HG03565 (cell line): Measurements from ENCODE around the gene SEMA3C.

Source experiments
- ATAC-seq: cut with Tn5 transposase; IDR thresholded peaks from one replicate; pipeline ENCODE4 v1.9.1; 2021; ENCODE audit warnings: mild to moderate bottlenecking, moderate library complexity; ENCODE audit not compliant: unreplicated experiment

SEMA3C gene

DNA sequence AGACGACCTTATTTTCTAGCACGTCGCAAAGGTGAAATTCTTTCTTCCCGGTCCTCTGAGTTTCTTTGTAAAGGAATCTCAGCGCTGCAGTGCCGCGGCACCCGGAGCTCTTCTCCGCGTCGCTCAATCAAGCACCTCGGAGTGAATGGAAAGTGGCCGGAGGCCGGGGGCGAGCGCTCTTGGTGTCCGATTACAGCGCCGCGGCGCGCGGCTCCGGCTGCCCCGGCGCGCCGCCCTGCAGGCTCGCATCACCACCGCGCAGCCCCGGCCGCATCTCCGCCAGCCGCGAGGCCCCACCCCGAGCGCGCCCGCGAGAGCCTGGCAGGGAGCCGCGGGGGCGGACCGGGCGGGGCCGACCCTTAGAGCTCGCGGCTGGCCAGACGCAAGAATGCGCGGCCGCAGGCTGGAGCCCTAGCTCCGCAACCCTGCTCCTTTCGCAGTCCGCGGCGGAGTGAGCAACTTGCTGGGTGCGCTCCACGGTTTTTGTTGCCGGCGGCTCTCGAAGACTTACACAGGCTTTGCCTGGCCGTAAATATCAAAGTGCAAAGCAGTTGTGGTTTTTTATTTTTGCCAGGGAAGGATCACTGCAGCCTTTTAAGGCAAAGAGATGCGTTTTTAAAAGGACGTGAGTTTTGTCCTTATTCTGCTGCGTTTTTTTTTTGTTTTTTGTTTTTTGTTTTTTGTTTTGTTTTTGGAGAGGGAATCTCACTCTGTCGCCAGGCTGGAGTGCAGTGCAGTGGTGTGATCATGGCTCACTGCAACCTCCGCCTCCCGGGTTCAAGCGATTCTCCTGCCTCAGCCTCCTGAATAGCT is at the start of gene SEMA3C:
SEMA3C (minus strand) TSS at position 143 of the 813 bp plus-strand sequence. CDS start 2,270 bp downstream, outside the sequence.
- peak; percentile 64 for ATAC-seq

DNA sequence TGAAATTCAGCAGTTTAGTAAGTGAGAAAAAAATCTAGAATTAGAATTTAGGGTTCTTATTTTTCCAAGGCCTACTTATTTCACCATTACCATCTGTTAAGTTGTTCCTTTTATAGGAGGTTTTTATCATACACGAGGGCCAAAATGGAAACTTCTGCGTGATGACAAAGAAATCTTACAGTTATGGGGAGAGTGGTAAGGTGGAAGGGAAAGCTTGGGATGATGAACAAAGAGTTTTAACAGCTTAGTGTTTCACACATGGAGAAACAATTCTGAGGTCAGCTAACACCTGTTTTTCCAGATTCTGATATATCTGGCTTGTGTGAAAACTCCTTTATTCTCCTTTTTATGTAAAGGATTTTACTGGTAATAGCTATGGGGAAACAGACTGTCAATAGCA is 49.8 kb upstream of the SEMA3C start:
- ATAC-seq, result no peak

DNA sequence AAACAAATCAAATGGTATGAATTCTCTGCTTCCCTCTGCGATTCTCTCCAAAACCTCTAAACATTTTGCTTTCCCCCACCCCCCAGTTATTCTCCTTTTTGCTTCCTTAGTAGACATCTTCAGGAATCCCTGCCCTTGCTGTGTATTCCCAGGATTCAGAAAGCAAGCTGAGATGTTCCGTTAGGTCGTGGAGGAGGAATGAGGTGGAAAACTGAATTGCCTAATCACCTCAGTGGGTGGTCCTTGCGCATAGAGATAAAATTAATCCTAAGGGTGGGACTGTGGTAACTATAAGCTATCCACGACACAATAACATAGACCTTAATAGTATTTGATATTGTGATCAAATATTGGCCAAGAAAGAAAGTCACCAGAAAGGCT is 49.1 kb upstream of the SEMA3C start:
- no peak for ATAC-seq

DNA sequence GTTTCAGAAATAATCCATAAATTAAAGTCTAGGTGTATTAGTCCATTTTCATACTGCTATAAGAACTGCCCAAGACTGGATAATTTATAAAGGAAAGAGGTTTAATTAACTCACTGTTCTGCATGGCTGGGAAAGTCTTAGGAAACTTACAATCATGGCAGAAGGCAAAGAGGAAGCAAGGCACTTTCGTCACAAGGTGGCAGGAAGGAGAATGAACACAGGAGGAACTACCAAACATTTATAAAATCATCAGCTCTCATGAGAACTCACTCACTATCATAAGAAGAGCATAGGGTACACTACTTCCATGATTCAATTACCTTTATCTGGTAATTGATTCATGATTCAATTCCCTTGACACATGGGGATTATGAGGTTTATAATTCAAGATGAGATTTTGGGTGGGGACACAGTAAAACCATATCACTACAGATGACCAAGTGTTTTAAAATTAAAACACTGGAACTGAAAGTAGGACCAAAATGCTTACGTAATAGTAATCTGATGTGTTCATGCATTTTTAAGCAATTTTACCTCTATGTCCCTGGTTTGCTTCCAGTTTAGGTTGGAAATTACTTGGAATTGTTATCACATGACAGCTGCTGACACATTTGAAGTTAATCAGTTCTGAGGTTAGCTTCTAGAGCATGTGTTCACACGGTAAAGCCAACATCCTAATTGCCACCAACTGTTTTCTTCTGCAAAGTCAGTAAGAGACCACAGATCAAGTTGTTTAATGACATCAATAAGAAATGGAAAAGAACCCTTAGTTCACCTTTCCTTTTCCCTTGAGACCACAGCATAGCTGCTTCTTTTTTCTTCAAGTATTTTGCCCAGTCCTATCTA is 48.4 kb upstream of the SEMA3C start:
- no peak for ATAC-seq

DNA sequence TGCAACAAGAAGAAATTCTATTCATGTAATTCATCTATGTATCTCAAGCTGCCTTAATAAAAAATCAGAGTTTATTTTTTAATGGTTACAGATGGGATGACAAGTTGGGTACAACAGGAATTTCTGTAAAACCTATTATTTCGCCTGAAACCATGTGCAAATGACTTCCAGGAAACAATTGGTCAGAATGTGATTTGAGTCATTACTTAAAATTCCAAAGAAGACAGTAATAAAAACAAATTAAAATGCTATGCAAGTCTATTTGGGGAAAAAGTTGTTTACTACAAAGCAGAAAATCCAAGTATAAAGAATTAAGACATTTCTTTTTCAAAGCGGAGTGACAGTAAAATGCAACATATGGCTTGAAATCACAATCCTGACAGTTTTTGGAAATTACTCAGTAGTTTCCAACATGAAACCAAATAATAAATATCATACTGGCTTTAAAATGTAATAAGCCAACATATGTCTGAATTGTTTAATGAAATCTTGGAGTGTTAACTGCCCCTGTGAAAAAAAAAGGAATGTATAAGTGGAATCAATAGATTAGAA is 41.5 kb upstream of the SEMA3C start:
- ATAC-seq, result no peak

DNA sequence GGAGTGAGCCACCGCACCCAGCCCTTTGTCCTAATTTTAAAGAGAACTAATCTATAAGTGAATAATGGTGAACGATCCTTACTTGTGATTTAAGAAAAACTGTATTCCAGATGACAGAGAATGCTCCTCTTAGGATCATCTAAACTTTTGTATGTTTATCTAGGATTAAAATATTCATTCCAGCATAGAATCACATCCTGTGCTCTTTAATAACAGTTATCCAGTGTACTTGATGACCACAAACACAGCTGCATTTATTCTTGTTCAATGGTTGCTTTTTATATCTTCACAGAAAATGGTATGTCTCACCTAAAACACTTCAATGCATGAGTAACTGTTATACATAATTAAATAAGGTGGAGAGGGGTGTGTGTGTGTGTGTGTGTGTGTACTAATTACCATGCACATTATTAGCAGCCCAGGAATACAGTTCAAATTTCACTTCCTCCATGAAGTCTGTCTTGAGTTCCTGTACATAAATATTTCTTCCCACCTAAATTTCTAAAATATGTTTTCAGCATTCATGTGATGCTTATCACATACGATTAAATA is 38.5 kb upstream of the SEMA3C start:
- ATAC-seq, result no peak

DNA sequence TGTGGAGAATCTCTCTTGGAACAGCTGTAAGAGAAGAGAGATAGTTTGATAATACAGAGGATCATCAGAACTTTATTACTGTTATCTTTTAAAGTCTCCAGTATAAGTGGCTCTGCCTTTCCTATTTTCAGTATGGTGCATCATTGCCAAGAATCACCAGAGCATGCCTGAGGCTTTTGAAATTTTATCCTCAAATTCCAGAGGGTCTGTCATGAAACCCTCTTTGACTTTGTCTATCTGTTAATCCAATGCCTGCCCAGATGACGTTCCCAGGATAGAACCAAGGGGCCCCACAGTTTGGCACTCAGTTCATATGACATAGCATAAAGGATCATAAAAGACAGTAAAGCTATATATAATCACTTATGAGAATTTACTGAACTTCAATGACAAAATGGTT is 35.3 kb upstream of the SEMA3C start:
- no peak for ATAC-seq

DNA sequence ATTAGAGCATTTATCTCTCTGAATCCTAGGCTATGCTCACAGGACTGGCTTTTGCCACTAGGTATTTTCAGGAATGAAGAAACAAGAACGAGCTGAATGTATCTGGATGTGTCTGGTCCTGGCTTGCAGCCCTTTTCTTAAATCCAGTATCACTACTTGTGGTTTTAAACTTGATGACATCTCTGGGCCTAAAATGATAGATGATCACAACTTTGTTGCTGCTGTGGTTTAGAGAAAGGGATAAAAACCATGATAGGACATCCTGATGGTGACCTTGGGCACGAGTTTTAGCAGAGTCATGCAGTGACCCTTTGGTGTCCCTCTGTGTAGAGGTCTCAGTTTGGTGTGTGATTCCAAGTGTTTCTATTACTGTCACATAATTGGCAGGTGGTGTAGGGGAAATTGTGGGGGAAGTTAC is 31.7 kb upstream of the SEMA3C start:
- ATAC-seq, result no peak

DNA sequence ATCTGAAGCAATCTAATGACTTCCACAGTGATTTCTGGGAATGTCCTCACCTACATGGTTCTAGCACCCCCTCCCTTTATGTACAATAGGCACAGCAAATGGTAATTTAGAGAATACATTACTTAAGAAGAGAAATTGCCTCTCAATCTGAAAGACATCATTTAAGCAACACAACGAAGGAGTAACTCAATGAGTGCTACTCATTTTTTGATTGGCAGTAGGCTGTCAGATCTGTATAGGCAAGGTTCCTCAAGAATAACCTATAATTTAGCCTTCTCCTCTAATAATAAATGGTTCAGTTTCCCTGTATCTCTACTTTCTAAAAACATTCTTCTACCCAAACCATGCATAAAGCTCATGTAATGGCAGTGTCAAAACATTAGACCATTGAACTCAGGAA is 30.6 kb upstream of the SEMA3C start:
- ATAC-seq, result no peak

DNA sequence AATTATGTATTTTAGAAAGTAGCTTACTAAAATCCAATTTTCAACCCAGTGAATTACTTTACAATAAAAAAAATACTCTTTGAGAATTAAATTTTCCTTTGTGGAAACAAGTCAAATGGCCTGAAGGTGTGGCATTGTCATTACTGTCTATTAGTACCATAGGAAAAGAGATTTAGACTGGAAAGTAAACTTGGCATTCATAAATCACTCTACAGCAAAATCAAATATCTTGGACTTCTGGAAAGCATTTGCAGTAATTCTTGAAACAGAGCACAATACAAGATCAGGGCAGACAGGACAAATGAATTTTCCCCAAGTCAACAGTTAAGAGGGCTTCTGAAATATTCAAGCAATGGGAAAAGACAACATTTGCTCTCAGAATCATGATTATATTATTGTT is 28.0 kb upstream of the SEMA3C start:
- ATAC-seq, result no peak

DNA sequence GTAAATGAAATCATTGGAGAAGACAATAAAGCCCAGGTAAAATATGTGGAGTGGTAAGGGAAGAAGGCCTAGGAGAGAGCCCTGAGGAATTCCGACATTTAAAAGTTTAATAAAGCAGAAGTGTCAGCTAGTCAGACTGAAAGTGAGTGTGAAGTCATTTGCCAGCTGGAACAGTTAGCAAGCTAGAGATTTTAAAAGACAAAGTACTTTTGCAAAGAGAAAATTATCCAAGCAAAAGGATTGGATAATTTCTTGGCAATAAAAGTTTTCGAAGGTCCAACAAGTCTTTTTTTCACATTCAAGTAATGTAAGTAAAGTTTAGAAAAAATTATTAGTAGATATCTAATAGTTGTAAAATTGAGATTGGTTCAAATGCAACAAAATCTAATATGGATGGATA is 27.1 kb upstream of the SEMA3C start:
- ATAC-seq, result no peak

DNA sequence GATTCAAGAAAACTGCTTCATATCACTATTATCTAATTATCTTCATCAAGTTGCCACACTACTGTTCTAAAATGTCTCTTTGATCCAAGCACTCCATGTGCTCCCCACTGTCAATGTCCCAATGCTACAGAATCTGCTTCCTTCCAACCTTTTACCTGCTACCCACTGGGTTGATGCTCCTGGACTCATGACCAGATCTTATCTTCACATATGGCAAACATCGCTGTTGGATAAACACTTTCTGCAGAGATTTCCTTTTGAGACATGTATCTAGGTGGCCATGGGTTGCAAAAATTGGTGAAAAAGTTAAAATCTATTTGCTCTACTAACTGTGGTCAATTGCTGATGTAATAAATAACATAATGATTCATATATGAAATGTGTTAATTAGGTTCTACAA is 24.5 kb upstream of the SEMA3C start:
- no peak for ATAC-seq

DNA sequence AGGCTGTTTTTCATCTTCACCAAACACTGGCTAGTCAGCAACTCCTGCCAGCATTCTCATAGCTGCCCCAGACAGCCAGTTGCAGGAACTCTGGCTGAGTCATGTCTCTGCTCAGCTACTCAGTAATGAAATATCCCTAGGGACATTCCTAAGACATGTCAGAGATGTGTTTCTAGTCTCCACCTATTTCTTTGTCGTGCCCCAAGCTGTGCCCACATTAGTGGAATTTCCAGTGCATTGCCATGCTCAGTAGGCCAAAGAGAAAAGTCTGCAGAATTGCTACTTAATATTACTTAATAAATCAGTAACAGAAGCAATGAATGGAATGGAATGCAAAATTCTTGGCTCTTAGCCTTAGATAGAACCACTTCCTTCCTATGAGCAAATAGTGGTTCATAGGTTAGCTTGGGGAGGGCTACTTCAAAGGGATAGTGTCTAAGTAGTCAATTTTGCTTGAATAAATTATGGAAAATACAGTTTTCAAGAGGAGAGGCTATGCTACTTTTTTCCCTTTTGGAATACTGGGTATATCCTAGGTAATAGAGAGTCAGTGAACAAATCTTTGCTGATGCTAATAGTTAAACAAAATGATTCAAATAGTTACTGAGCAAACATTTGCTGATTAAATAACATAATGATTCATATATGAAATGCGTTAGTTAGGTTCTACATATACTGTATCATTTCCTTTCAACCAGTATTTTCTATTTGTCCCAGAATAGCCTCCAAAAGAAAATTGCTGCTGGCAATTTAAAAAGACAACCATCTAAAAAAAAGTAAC is 23.6 kb upstream of the SEMA3C start:
- no peak for ATAC-seq

DNA sequence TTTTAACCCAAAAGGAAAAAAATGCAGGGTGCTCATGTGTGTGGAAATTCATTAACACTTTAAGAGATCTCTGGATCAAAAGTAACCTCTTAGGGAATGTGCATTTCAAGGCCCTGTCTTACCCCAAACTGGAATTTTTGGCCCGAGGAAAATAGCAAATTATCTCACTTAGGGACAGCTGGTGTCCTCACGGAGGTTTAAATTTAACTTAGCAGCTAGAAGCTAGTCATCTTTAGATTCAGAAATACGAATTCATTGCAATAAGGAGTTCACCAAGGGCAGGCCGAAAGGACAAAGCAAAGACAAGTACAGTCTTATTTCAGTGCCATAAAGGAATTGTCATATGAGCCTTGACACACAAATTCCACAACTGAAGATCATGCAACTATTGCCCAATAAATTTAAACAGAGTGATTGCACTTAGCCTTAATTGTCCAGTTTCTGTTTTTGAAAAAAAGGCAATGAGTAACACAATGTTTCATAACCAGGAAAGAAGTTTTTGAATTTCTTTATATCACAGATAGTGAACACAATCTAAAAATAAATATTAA is 22.4 kb upstream of the SEMA3C start:
- ATAC-seq, result no peak

DNA sequence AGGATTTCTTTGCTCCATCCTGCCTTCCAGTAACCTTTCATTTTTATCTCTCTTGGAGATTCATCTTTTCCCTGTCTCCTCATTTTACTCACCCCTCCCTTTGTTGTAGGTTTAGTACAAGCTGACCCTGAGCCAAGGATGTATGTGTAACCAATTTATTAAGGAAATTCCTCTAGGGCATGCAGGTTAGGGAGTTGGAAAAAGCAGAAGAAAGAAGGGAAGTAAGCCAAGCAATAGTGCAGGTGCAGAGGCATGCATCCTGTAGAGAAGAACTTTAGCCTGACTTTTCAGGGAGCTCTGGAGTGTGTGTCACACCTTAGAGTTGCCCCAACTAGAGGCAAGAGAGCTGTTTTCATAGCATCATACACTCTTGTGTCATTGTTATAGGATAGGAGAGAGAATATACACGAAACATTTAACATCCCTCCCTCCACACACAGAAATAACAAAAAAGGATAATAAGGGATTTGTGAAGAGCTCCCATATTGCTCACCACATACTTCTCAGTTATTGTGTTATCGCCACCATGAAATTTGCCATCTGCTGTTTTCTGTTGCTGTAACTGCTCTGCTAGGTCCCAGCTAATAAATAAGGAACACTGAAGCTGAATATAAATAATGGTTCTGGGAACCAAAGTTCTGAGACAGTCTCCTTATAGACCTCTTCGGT is 21.8 kb upstream of the SEMA3C start:
- ATAC-seq, result no peak

DNA sequence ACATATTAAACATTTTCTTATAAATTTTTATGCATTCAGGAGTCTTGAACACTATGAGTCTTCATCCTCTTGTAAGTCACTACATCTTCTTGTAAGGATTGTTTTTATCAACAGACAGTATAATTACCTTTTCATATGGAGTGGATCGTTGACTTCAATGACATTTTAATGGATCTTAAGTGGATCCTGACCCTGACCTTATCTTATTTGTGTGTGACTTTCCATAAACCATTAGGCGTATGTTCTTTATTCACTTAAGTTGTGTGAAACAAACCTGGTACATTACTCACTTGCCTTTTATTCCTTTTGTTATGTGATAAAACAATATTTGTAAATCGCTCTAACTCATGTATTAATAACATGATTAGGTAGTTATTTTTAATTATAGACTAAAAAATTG is 18.5 kb upstream of the SEMA3C start:
- ATAC-seq, result no peak

DNA sequence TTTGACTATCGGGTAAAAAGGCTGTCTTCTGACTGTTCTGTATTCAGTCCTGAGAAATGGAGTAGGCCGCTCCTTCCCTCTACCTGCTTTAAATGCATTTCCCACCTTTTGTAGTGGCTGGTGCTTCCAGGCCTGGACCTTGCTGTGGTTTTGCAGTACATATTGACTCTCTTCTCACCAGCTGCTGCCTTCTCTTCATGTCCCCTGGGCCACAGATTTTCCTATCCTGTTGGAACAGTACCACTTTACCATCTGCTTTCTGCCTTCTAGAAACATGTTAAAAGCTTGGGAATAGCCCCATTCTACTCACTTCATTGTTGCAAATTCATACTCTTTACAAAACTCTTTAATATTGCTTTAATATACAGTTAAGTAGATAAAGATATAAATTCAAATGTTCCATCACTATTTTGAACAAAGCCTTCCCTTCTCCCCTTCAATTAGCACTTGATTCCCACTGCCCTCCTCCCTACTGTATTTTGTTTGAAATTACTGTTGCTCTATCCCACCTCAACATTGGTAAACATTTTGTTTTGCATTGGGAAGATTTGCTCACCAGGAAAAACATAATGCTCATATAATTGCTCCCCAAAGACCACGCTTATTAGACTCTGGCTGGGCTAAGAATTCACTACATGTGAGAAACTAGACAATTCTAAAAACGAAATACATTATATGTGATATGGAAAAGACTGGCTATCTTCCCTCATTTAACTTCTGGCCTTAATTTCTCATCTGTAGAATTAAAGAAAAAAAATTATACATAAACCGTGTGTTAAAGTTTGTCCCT is 17.3 kb upstream of the SEMA3C start:
- no peak for ATAC-seq

DNA sequence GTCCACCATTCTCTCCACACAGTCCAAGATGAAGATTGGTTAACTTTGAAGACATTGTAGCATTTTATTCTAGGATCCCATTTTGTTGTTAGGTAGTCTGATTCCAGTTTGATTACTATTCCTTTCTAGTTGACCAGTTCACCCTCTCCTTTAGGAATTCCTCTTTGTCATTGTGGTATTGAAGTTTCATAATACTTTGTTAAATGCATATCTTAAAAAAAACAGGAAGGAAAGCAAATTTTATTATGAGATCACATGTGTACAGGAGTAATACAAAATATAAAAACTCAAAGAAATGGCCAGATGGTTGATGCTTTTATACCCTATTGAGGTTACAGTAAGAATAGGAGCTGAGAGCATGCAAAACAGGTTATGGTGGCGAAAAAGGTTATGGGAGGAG is 15.5 kb upstream of the SEMA3C start:
- no peak for ATAC-seq

DNA sequence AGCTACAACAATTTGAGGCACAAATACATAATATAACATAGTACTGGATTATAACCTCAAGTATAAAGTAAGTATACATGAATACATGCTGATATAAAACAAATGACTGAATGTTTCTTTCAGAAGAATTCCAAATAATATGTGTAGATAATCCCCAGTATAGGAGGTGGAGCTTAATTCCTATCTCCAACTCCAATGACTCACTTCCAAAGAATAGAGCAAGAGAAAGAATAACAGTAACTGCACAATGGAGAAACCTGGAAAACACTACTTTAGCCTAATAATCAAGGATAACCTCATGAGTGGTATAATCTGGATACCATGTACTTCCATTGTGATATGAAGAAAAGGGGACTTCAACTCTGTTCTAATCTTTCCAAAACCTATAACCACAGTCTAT is 13.7 kb upstream of the SEMA3C start:
- ATAC-seq, result no peak
